HG02642 (cell line): ENCODE results near the gene ENAH.

ENCODE experiments used
- ATAC-seq: cut with Tn5 transposase; IDR thresholded peaks from one replicate; pipeline ENCODE4 v1.9.1; 2021; ENCODE audit warnings: mild to moderate bottlenecking; ENCODE audit not compliant: unreplicated experiment, poor library complexity

ENAH gene

DNA sequence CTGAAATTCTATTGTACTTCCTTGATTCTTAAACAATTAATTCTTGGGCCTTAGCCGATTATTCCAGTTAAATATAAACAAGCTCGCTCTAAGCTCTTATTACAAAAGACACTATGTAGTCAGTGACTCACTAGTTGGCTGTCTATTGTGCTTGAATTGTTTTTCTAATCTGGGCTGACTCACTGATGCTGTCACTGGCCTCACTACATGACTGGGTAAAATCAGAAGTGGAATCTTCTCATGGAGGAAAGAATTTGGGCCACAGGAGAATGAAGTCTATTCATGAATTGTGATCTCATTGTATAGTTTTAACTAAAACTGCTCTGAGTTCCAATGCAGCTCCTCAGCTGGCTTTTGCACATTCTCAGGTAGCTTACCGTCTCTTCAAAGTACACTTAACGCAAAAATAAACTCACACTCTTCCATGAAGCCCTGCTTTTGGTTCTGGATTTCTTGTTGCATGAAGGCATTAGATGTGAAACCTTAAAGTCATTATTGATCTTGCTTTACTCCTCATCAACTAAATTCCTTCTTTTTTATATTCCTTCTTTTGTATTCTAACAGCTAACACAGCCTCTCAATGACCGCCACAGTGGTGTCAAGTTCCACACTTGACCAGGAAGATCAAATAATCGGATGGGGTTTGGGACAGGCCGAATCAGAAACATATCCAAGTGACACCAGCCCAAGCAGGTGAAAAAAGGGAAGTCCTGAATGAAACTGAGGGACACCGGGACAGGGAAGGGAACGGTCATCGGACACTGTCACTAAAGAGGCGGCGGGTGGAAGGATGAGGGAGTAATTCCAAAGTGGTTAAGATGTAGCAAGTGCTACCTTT is 144.2 kb downstream of the ENAH start:
- ATAC-seq: no peak

- ATAC-seq: no peak
Measured at GRCh38 chr1:225506727-225507126, 146.2 kb downstream of the ENAH start.

- ATAC-seq: no peak
Measured at GRCh38 chr1:225504776-225505175, 148.1 kb downstream of the ENAH start.

GRCh38 chr1:225500624-225501192 is 152.2 kb downstream of the ENAH start:
- ATAC-seq: no peak

DNA sequence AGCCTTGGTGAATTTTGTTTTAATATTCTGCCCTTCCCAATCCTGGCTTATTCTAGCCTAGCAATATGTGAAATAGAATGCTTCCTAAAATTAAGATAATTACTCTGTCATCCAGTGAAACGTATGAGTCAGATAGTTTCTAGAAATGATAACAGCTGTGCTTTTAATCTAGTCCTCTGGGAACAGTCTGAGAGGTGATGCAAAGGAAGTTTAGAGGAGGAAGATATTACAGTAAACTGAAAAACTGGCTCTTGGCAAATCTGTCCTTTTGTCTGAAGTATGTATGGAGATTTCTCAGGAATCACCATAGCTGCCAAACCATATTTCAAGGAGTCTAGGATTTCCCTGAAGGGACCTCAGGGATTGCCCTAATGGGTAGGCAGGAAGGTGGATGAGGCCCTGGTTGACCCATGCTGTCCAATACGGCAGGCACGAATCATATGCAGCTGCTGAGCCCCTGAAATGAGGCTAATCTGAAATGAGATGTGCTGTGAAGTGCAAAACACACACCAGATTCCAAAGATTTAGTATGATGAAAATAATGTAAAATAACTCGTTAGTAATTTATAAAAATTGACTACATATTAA is 154.3 kb downstream of the ENAH start:
- ATAC-seq: no peak

GRCh38 chr1:225494789-225495359 is 158.0 kb downstream of the ENAH start:
- no peak for ATAC-seq

DNA sequence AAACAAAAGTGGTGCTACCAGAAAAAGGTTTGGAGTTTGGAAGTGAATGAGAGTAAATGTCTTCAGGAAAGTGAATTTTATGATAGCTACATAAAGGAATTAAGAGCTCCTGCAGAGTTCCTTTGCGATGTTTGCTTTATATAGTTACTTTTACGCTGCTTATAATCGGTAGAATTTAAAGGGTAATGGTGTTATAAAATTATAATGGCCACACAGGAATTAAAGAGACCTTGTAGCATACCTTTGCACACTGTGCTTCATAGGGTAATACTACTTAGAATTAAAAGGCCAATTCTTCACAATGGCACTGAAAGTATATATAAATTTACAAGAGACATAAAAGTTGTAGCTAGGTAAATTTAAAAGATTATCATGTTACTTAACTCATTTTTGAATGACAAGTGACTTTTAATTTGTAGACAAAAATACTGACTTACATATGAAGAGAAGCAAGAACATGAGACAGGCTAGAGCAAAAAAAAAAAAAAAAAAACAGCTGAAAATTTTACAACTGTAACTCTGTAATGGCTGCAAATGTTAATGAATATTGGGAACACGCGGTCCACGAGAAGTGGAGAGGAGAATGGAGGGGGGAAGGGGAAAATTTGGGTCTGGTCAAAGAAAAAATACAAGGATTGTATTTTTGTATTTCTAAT is 159.2 kb downstream of the ENAH start:
- ATAC-seq: no peak

- no peak for ATAC-seq
Measured at GRCh38 chr1:225488676-225489075, 164.2 kb downstream of the ENAH start.

- ATAC-seq: no peak
Measured at GRCh38 chr1:225486856-225487255, 166.1 kb downstream of the ENAH start.

- ATAC-seq: no peak
Measured at GRCh38 chr1:225485991-225486530, 166.9 kb downstream of the ENAH start.

- no peak for ATAC-seq
Measured at GRCh38 chr1:225485226-225485625, 167.7 kb downstream of the ENAH start.

DNA sequence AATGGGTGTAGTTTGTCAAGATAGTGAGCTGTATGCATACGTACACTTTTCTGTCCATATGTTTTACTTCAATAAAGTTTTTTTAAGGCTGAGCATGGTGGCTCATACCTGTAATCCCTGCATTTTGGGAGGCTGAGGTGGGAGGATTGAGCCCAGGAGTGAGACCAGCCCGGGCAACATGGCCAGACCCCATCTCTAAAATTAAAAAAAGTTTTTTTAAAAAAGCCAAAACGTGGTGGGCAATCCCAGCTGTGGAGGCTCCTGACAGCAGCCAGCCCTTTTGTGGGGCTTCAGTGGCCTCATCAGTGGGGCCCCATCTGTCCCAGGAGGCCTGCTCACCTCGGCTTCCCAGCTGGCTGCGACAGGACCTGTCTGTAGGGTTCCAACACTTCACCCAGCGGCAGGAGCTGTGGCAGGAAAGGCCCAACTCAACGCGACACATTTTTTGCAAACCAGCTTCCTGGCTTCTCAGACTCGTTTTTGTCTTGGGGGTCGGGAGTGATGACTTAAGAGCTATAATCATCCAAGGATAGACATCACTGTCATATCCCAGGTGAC is 168.2 kb downstream of the ENAH start:
- ATAC-seq: no peak

DNA sequence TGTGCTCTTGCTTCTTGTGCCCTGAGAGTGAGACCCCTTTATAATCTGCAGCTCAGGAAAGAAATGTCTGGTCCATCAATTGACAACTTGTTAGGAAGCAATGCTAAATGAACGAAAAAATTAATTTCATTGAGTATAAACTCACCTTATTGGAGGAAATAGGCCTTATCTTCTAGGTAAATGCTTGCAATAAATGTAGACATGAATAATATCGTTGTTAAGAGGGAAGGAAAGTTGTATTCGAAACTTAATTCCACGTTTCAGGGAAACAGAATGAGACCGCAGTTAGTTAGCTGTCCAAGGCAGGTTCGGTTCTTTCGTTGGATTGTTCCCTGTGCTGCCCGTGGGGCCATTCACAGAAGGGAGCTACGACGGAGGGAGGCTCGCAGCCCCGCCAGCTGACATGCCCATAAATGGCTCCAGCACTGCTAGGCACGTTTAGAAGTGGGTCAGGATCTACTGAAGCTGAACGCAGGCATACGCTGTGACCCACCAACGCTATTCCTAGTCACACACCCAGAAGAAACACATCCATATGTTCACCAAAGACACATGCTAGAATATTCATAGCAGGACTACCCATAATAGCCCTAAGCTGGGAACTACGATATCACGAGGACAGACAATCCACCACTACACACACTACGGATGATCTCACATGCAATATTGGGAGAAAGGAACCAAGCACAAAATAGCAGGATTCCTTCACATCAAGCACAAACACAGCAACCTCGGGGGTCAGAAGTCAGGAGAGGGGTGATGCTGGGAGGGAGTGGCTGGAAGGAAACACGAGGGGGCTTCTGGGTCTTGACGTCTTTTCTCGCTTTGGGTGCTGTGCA is 168.9 kb downstream of the ENAH start:
- no peak for ATAC-seq

GRCh38 chr1:225482421-225482950 is 170.4 kb downstream of the ENAH start:
- ATAC-seq: no peak

GRCh38 chr1:225481738-225482137 is 171.2 kb downstream of the ENAH start:
- no peak for ATAC-seq

DNA sequence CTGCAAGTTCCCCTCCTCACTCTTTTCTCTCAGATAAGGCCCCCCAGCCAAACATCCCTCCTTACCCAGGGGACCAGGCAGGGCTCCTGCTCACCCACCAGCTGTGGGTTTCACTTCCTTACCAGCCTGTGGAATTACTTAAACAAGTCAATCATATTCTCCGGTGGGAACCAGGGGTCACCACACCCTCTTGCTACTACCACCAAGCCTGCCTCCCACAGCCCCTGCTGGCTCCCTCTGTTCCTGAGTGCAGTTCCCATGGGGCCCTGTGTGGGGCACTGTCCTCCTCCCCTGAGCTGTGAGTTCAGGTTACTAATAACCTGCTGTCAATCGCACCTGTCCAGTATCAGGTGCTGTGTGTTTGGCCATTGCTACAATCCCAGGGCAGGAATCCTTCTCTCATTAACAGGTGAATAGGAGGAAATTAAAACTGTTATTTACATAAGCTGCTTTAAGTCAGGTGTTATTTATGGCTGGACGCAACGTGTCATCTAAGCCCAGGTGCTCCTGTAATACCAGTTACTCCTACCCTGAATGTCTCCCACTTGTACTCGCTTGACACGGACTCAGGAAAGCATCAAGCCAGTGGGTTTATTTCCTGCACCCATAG is 172.0 kb downstream of the ENAH start:
- peak; percentile 87 for ATAC-seq

GRCh38 chr1:225479996-225480720 is 172.8 kb downstream of the ENAH start:
- no peak for ATAC-seq

- ATAC-seq: no peak
Measured at GRCh38 chr1:225479341-225479740, 173.6 kb downstream of the ENAH start.
